Cardiac muscle cell (in vitro differentiated cells and primary cell): ENCODE data around the gene RALY. TPM values are rescaled to one million over a fixed set of nuclear protein-coding genes. Genes with fewer than 3 reads are reported as not detected.

Experiments used
- DNase-seq, 2 donors: peaks; one replicate each; pipeline versions ENCODE4 v3.0.0 to v3.0.0-alpha.2; 2010 to 2017; ENCODE audit warnings: low read depth in 1 of 2, low spot score in 1 of 2
- H3K27ac ChIP-seq: fragments of 200-600 bp; sonication (generic); 2 replicates; pipeline ENCODE4 v1.5.1; 2016
- H3K27me3 ChIP-seq: fragments of 200-600 bp; sonication (generic); 2 replicates; pipeline ENCODE4 v1.6.0; 2016; ENCODE audit warnings: control low read depth
- H3K36me3 ChIP-seq: fragments of 200-600 bp; sonication (generic); 2 replicates; pipeline ENCODE4 v1.5.1; 2016; ENCODE audit warnings: control low read depth
- H3K4me1 ChIP-seq: fragments of 200-600 bp; sonication (generic); 2 replicates; pipeline ENCODE4 v1.8.1; 2017; ENCODE audit warnings: low read depth, mild to moderate bottlenecking, mixed run types
- H3K4me3 ChIP-seq: fragments of 200-600 bp; sonication (generic); 2 replicates; pipeline ENCODE4 v1.5.1; 2016; ENCODE audit warnings: mild to moderate bottlenecking
- H3K9me3 ChIP-seq: fragments of 200-600 bp; sonication (generic); 2 replicates; pipeline ENCODE4 v1.5.1; 2017; ENCODE audit warnings: low read depth, mild to moderate bottlenecking, control low read depth
- CTCF ChIP-seq: IDR thresholded peaks from 2 replicates; pipeline ENCODE4 v1.5.1; 2012; ENCODE audit warnings: low read depth, mild to moderate bottlenecking, low read length
- polyA plus RNA-seq: library from polyadenylated mRNA; unstranded; fragments of >200 nt; fragmentation: Nextera tagmentation; extraction: Ambion mirVana; gene quantifications from 2 replicates; pipeline ENCODE4 v1.2.1, GENCODE V29; 2016
- total RNA-seq: library from RNA; depleted of rRNA; stranded (reverse); fragments of >200 nt; gene quantifications from 2 replicates; pipeline ENCODE4 v1.2.3, GENCODE V29; 2016

Gene RALY
- total and polyA plus RNA-seq, 2 experiments from 2014 or later = 241 to 308 TPM

GRCh38 chr20:34104059-34104458, 110.3 kb downstream of the RALY start:
- H3K4me3 ChIP-seq = no peak overlapping the region
- H3K4me1 ChIP-seq = no peaks in the 10 kb centered on the region
- H3K27ac ChIP-seq = no peak overlapping the region
- peaks cover 50% of the 10 kb centered on the region for H3K36me3 ChIP-seq
- no peaks in the 10 kb centered on the region for H3K27me3 ChIP-seq
- H3K9me3 ChIP-seq = no peaks in the 10 kb centered on the region
- TF ChIP-seq CTCF = no peak
- no peak for DNase-seq

DNA sequence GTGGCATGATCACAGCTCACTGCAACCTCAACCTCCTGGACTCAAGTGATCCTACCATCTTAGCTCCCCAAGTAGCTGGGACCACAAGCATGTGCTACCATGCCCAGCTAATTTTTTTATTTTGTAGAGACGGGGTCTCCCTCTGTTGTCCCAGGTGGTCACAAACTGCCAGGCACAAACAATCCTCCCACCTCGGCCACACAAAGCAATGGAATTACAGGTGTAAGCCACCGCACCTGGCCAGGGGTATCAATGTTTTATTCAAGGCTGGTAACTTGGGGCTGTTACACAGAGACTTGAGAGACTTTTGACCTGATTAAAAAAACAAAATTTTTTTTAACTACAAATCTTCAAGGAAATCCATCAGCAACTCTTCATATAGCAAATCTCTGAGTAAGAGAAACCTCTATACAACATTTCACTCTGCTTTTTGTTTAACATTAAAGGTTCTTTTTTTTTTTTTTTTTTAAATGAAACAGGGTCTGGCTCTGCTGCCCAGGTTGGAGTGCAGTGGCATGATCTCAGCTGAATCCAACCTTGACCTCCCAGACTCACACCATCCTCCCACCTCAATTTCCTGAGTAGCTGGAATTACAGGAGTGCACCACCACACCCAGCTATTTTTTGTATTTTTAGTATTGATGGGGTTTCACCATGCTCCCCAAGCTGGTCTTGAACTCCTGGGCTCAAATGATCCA, 112.4 kb downstream of the RALY start:
- H3K27me3 ChIP-seq = no peaks in the 10 kb centered on the region
- H3K36me3 ChIP-seq = peaks cover 38% of the 10 kb centered on the region
- peaks cover 6% of the 10 kb centered on the region for H3K4me1 ChIP-seq

DNA sequence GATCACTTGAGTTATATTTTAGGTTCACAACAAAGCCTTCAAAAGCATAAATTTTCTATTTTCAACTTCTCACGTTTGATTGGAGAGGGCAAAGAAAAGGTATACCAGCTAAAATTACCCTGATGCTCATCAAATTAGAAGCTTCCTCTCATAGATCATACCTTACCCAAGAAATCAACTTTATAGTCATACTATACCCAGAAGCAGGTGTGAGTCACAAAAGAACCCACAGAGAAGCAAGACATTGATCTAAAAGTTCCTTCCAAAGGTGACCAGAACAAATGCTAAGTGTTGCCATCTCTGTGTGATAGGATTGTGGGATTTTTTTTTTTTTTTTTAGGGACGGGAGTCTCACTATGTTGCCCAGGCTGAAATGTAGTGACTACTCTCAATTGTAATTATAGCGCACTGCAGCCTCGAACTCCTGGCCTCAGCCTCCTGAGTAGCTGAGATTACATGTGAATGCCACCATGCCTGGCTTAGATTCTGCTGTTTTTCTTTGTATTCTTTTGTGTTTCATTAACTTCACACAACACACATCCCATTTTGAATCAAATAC, 115.0 kb downstream of the RALY start:
- Histone ChIP-seq H3K9me3 (no peaks in the 10 kb centered on the region), H3K27ac (no peak overlapping the region), H3K4me1 (peaks cover 6% of the 10 kb centered on the region), H3K27me3 (no peaks in the 10 kb centered on the region), H3K4me3 (no peak overlapping the region), H3K36me3 (peaks cover 18% of the 10 kb centered on the region)
- TF ChIP-seq CTCF = no peak
- DNase-seq = no peak

More for the DNA sequence above, 112.4 kb downstream of the RALY start:
- DNase-seq = no peak
- Histone ChIP-seq H3K27ac (no peak overlapping the region), H3K4me3 (no peak overlapping the region), H3K9me3 (no peaks in the 10 kb centered on the region)
- TF ChIP-seq CTCF = no peak

GRCh38 chr20:34109442-34109841, 115.7 kb downstream of the RALY start:
- no peak overlapping the region for H3K27ac ChIP-seq
- H3K36me3 ChIP-seq = peaks cover 10% of the 10 kb centered on the region
- peaks cover 6% of the 10 kb centered on the region for H3K4me1 ChIP-seq
- H3K4me3 ChIP-seq = no peak overlapping the region
- DNase-seq = no peak
- H3K27me3 ChIP-seq = no peaks in the 10 kb centered on the region
- H3K9me3 ChIP-seq = no peaks in the 10 kb centered on the region
- TF ChIP-seq CTCF = no peak

- H3K27me3 ChIP-seq = no peaks in the 10 kb centered on the region
- H3K9me3 ChIP-seq = no peaks in the 10 kb centered on the region
- H3K27ac ChIP-seq = peak overlapping the region; percentile 97
- peak overlapping the region; percentile 61 for H3K4me3 ChIP-seq
- DNase-seq = peak in 1 of 2 donors; percentile 17
- no peak for TF ChIP-seq CTCF
- peaks cover 6% of the 10 kb centered on the region for H3K4me1 ChIP-seq
- peaks cover 3% of the 10 kb centered on the region for H3K36me3 ChIP-seq
These were observed 116.5 kb downstream of the RALY start for GRCh38 chr20:34110025-34110744.
